ENCODE measurements around the gene SERPINA4. TPM values are rescaled to one million over a fixed set of nuclear protein-coding genes. Genes with fewer than 3 reads are reported as not detected.

Gene SERPINA4
- total RNA-seq, 1 donor from 2014 or later: not detected

GRCh38 chr14:94593376-94593748 is 32.1 kb downstream of the SERPINA4 start:
- Histone ChIP-seq H3K36me3 (no peaks in the 10 kb centered on the region), H3K4me3 (no peak overlapping the region), H2AFZ (replicated peaks) (no peak overlapping the region), H4K20me1 (ENCODE audit: low read depth) (no peaks in the 10 kb centered on the region), H3K9ac (no peak overlapping the region), H3F3A (ENCODE audit: low read depth) (no peaks in the 10 kb centered on the region), H3K4me2 (no peak overlapping the region), H3K4me1 (no peaks in the 10 kb centered on the region), H3K27ac (no peak overlapping the region), H3K79me2 (ENCODE audit: low read depth) (no peaks in the 10 kb centered on the region), H3K27me3 (no peaks in the 10 kb centered on the region), H3K9me3 (ENCODE audit: low read depth) (no peaks in the 10 kb centered on the region)
- DNase-seq (ENCODE audit: low spot score): no peak
- H3K4me3 Mint-ChIP-seq: no peak overlapping the region
- peaks cover 4% of the 10 kb centered on the region for H3K27me3 Mint-ChIP-seq (ENCODE audit: insufficient read depth, low read depth)
- peaks cover 5% of the 10 kb centered on the region for H3K9me3 Mint-ChIP-seq
- H3K27ac Mint-ChIP-seq: peak overlapping the region; percentile 19
- peaks cover 2% of the 10 kb centered on the region for H3K36me3 Mint-ChIP-seq
- H3K4me1 Mint-ChIP-seq: peaks cover 23% of the 10 kb centered on the region
- TF ChIP-seq EZH2phosphoT487 (IDR thresholded peaks at IDR 0.05): no peak
- no peak for TF ChIP-seq CTCF (IDR thresholded peaks at IDR 0.05)
- no peak for TF ChIP-seq EZH2 (IDR thresholded peaks at IDR 0.05)

- H3K4me1 ChIP-seq: no peaks in the 10 kb centered on the region
- Mint-ChIP-seq H3K27me3 (ENCODE audit: insufficient read depth, low read depth) (peaks cover 3% of the 10 kb centered on the region), H3K9me3 (peaks cover 5% of the 10 kb centered on the region), H3K4me3 (no peak overlapping the region), H3K4me1 (peaks cover 28% of the 10 kb centered on the region), H3K36me3 (peaks cover 2% of the 10 kb centered on the region), H3K27ac (peak overlapping the region; percentile 64)
- no peaks in the 10 kb centered on the region for H3F3A ChIP-seq (ENCODE audit: low read depth)
- no peak overlapping the region for H3K4me2 ChIP-seq
- no peaks in the 10 kb centered on the region for H3K9me3 ChIP-seq (ENCODE audit: low read depth)
- no peak overlapping the region for H3K4me3 ChIP-seq
- H4K20me1 ChIP-seq (ENCODE audit: low read depth): no peaks in the 10 kb centered on the region
- H3K27me3 ChIP-seq: no peaks in the 10 kb centered on the region
- DNase-seq (ENCODE audit: low spot score): no peak
- H3K36me3 ChIP-seq: no peaks in the 10 kb centered on the region
- H3K9ac ChIP-seq: no peak overlapping the region
- no peak overlapping the region for H2AFZ ChIP-seq (replicated peaks)
- no peak for TF ChIP-seq CTCF (IDR thresholded peaks at IDR 0.05)
- no peak for TF ChIP-seq EZH2phosphoT487 (IDR thresholded peaks at IDR 0.05)
- no peak for TF ChIP-seq EZH2 (IDR thresholded peaks at IDR 0.05)
- no peaks in the 10 kb centered on the region for H3K79me2 ChIP-seq (ENCODE audit: low read depth)
- H3K27ac ChIP-seq: no peak overlapping the region
Measured at GRCh38 chr14:94593749-94594431, 32.6 kb downstream of the SERPINA4 start.

- Histone ChIP-seq H3K9me3 (ENCODE audit: low read depth) (no peaks in the 10 kb centered on the region), H3F3A (ENCODE audit: low read depth) (no peaks in the 10 kb centered on the region), H3K27me3 (no peaks in the 10 kb centered on the region), H3K27ac (no peak overlapping the region), H3K4me3 (no peak overlapping the region), H3K36me3 (no peaks in the 10 kb centered on the region), H3K9ac (no peak overlapping the region), H3K4me2 (no peak overlapping the region), H2AFZ (replicated peaks) (no peak overlapping the region), H3K79me2 (ENCODE audit: low read depth) (no peaks in the 10 kb centered on the region), H3K4me1 (no peaks in the 10 kb centered on the region), H4K20me1 (ENCODE audit: low read depth) (no peaks in the 10 kb centered on the region)
- H3K4me1 Mint-ChIP-seq: peaks cover 34% of the 10 kb centered on the region
- no peak overlapping the region for H3K4me3 Mint-ChIP-seq
- H3K27me3 Mint-ChIP-seq (ENCODE audit: insufficient read depth, low read depth): peaks cover 3% of the 10 kb centered on the region
- H3K36me3 Mint-ChIP-seq: peaks cover 2% of the 10 kb centered on the region
- no peak for DNase-seq (ENCODE audit: low spot score)
- peaks cover 5% of the 10 kb centered on the region for H3K9me3 Mint-ChIP-seq
- TF ChIP-seq EZH2 (IDR thresholded peaks at IDR 0.05) (no peak), CTCF (IDR thresholded peaks at IDR 0.05) (no peak), EZH2phosphoT487 (IDR thresholded peaks at IDR 0.05) (no peak)
- H3K27ac Mint-ChIP-seq: peak overlapping the region; percentile 64
Measured at GRCh38 chr14:94594441-94594840, 33.2 kb downstream of the SERPINA4 start.

Measured in neural progenitor cell (in vitro differentiated cells).